Thyroid gland (tissue), 4 donors: ENCODE results near the gene ADRB1. TPM values are rescaled to one million over a fixed set of nuclear protein-coding genes. Genes with fewer than 3 reads are reported as not detected.

Source experiments
- DNase-seq, 2 donors: peaks; one replicate each; pipeline ENCODE4 v3.0.0-alpha.2; 2019
- H3K27ac ChIP-seq, 3 donors: fragments of 200-600 bp; sonication (generic); 1 replicate in 2 of 3; 2 replicates in 1 of 3; pipeline ENCODE4 v1.5.1; 2016 to 2019; ENCODE audit warnings: mild to moderate bottlenecking in 1 of 3, moderate library complexity in 1 of 3
- H3K27me3 ChIP-seq: fragments of 200-600 bp; sonication (generic); one replicate; pipeline ENCODE4 v1.5.1; 2019
- H3K36me3 ChIP-seq, 2 donors: fragments of 200-600 bp; sonication (generic); one replicate each; pipeline ENCODE4 v1.5.1; 2016 to 2019
- H3K4me1 ChIP-seq, 2 donors: fragments of 200-600 bp; sonication (generic); one replicate each; pipeline ENCODE4 v1.5.1; 2017 to 2019
- H3K4me3 ChIP-seq, 3 donors: fragments of 200-600 bp; sonication (generic); replicated peaks in 1 of 3; 1 replicate in 2 of 3; 2 replicates in 1 of 3; pipeline ENCODE4 v1.5.1; 2016; ENCODE audit warnings: mild to moderate bottlenecking in 1 of 3
- H3K9me3 ChIP-seq: fragments of 200-600 bp; sonication (generic); one replicate; pipeline ENCODE4 v1.5.1; 2017
- POLR2A ChIP-seq, 2 donors: fragments of 450-650 bp; IDR thresholded peaks; one replicate each; pipeline ENCODE4 v1.6.1; 2017; ENCODE audit warnings: antibody characterized with exemption in 2 of 2, mild to moderate bottlenecking in 2 of 2, moderate library complexity in 1 of 2
- WGBS, 2 donors: methylation state at CpG; one replicate each; pipeline ENCODE4 v1.1.5; 2017; 5-methylcytosine and 5-hydroxymethylcytosine counted together
- intact Hi-C: fragments of 100-400 bp; cut with DNase I; formaldehyde crosslinking; loops from one replicate; pipeline ENCODE4 v1.15.1; 2023
- total RNA-seq, 4 donors: library from RNA; depleted of rRNA; stranded (reverse); fragments of >200 nt; gene quantifications; one replicate each; pipeline ENCODE4 v1.2.3, GENCODE V29; 2016
- TF ChIP-seq, protein P1 (sequence below), 6 experiments: fragments of 200-600 bp in 3 of 6; fragments of 450-650 bp in 3 of 6; sonication (generic) in 3 of 6; IDR thresholded peaks; one replicate each; pipeline ENCODE4 v1.5.1; 2016 to 2019; ENCODE audit warnings: antibody characterized with exemption in 6 of 6, mild to moderate bottlenecking in 2 of 6, inconsistent platforms in 1 of 6, moderate library complexity in 1 of 6

The ADRB1 gene
- total RNA-seq, 4 donors from 2014 or later, result 0.27 to 1.7 (median 0.95) TPM

DNA sequence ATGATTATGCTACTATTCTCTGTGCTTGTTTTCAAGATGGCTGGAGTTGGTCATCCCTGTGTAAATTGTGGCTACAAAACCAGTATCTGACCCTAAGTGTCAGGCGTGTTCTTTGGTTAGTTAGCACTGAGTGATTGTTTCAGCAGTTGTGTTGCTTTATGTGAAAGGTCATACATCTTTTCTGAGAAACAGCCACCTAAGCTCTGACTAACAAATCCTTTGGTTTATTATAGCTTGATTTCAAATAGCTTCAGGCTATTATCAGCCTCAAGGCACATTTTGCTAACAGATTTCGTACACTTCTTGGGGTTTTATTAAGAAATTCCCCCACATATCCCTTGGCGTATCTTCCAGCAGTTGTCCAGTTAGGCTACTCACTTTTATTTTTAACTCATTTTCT is 4.8 kb upstream of the ADRB1 start:
- 81 to 90% methylated on average over 3 of the region's 3 CpGs for WGBS, 2 donors
- TF ChIP-seq, protein P1, sequence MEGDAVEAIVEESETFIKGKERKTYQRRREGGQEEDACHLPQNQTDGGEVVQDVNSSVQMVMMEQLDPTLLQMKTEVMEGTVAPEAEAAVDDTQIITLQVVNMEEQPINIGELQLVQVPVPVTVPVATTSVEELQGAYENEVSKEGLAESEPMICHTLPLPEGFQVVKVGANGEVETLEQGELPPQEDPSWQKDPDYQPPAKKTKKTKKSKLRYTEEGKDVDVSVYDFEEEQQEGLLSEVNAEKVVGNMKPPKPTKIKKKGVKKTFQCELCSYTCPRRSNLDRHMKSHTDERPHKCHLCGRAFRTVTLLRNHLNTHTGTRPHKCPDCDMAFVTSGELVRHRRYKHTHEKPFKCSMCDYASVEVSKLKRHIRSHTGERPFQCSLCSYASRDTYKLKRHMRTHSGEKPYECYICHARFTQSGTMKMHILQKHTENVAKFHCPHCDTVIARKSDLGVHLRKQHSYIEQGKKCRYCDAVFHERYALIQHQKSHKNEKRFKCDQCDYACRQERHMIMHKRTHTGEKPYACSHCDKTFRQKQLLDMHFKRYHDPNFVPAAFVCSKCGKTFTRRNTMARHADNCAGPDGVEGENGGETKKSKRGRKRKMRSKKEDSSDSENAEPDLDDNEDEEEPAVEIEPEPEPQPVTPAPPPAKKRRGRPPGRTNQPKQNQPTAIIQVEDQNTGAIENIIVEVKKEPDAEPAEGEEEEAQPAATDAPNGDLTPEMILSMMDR (IDR thresholded peaks at IDR 0.05), result no peak
- no peak for TF ChIP-seq POLR2A (IDR thresholded peaks at IDR 0.05)
- no peak for DNase-seq
- H3K36me3 ChIP-seq, result no peaks in the 10 kb centered on the region
- intact Hi-C loops, result no loop called here
- H3K27me3 ChIP-seq, result no peaks in the 10 kb centered on the region
- no peaks in the 10 kb centered on the region for H3K9me3 ChIP-seq
- no peak overlapping the region for H3K4me3 ChIP-seq
- no peak overlapping the region for H3K27ac ChIP-seq
- H3K4me1 ChIP-seq, result no peaks in the 10 kb centered on the region

DNA sequence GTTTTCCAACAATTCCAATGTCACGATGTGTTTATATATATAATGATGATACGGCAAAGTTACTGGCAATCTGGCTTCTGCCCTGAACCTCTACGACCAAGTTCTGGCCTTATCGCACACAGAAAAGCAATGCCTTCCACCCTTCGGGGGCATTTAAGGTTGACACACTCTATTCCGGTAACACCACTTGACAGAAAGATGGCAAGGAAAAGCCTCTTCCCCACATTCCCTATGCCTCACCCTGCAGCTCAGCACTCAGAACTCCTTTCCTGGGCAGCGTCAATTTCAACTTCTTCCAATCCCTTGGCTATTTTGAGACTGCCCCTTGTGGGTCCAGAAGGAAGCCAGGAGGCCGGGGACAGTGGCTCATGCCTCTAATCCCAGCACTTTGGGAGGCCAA is 2.5 kb upstream of the ADRB1 start:
- H3K4me1 ChIP-seq, result no peaks in the 10 kb centered on the region
- no peak overlapping the region for H3K4me3 ChIP-seq
- intact Hi-C loops, result no loop called here
- no peaks in the 10 kb centered on the region for H3K9me3 ChIP-seq
- no peak for DNase-seq
- no peaks in the 10 kb centered on the region for H3K36me3 ChIP-seq
- WGBS, 2 donors, result 87 to 92% methylated on average over 8 of the region's 8 CpGs
- no peak overlapping the region for H3K27ac ChIP-seq
- no peak for TF ChIP-seq POLR2A (IDR thresholded peaks at IDR 0.05)
- TF ChIP-seq, protein P1 (IDR thresholded peaks at IDR 0.05), result no peak
- peaks cover 6% of the 10 kb centered on the region for H3K27me3 ChIP-seq

DNA sequence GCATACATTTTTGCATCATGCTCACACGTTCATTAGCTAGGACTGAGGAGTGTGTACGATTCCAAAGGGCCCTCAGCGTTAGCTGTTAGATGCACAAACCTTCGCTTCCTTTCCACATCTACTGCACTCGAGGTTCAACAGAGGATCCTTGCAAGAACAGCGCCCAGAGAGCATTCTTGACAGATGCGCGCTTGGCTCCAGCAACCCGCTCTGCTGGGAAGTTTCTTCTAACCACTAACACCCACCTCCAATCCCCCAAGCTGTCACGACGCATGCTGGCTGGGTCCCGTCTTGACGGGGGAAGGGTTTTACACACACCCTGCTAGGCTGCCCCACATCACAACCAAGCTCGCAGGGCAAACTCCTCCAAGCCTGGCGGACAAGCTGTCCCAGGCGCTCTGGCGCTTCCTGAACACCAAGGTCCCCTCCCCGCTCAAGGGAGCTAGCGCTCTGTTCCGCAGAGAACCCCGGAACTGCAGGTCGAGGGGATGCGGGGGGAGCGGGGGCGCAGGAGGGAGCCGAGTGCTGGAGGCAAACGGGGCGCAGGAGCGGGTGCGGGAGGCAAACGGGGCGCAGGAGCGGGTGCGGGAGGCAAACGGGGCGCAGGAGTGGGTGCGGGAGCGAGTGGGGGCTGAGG is 653 bp upstream of the ADRB1 start:
- Histone ChIP-seq H3K36me3 (no peaks in the 10 kb centered on the region), H3K9me3 (no peaks in the 10 kb centered on the region), H3K27ac (peak overlapping the region in 1 of 3 donors; percentile 10), H3K27me3 (peaks cover 6% of the 10 kb centered on the region), H3K4me1 (no peaks in the 10 kb centered on the region), H3K4me3 (peak overlapping the region in 1 of 3 donors; percentile 41)
- 1 to 2% methylated on average over 18 to 24 of the region's 38 CpGs for WGBS, 2 donors
- DNase-seq, result peak; percentile 30 to 57
- intact Hi-C loops, result no loop called here
- TF ChIP-seq, protein P1 (IDR thresholded peaks at IDR 0.05), result no peak
- no peak for TF ChIP-seq POLR2A (IDR thresholded peaks at IDR 0.05)

DNA sequence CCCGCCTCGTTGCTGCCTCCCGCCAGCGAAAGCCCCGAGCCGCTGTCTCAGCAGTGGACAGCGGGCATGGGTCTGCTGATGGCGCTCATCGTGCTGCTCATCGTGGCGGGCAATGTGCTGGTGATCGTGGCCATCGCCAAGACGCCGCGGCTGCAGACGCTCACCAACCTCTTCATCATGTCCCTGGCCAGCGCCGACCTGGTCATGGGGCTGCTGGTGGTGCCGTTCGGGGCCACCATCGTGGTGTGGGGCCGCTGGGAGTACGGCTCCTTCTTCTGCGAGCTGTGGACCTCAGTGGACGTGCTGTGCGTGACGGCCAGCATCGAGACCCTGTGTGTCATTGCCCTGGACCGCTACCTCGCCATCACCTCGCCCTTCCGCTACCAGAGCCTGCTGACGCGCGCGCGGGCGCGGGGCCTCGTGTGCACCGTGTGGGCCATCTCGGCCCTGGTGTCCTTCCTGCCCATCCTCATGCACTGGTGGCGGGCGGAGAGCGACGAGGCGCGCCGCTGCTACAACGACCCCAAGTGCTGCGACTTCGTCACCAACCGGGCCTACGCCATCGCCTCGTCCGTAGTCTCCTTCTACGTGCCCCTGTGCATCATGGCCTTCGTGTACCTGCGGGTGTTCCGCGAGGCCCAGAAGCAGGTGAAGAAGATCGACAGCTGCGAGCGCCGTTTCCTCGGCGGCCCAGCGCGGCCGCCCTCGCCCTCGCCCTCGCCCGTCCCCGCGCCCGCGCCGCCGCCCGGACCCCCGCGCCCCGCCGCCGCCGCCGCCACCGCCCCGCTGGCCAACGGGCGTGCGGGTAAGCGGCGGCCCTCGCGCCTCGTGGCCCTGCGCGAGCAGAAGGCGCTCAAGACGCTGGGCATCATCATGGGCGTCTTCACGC is 825 bp downstream of the ADRB1 start:
- H3K9me3 ChIP-seq, result no peaks in the 10 kb centered on the region
- intact Hi-C loops, result no loop called here
- no peaks in the 10 kb centered on the region for H3K36me3 ChIP-seq
- no peak for TF ChIP-seq POLR2A (IDR thresholded peaks at IDR 0.05)
- TF ChIP-seq, protein P1 (IDR thresholded peaks at IDR 0.05), result no peak
- H3K27ac ChIP-seq, result no peak overlapping the region
- 4 to 12% methylated on average over 18 to 25 of the region's 106 CpGs for WGBS, 2 donors
- no peaks in the 10 kb centered on the region for H3K4me1 ChIP-seq
- peak in 1 of 2 donors; percentile 12 for DNase-seq
- H3K4me3 ChIP-seq, result peak overlapping the region in 1 of 3 donors; percentile 41
- peaks cover 6% of the 10 kb centered on the region for H3K27me3 ChIP-seq
